ENCODE measurements around the gene DOHH.

DNA sequence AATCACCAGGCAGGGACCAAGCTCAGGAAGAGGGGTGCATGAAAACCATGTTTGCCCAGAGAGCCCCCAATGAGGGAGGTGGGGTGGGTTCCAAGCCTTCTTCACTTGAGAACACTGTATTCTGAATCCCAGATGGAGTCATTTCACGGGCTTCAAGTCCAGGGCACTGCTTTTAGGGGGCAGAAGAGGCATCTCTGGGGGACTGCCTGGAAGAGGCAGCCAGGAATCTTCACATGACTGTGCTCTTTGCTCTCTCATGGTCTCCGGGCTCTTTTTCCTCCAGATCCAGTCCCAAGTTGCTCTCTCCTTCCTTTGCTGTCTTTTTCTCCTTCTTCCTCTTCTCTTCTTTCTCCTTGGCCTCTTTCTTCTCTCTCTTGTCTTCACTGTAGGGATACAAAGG, 25.9 kb downstream of the DOHH start:
- TF ChIP-seq, protein P1, sequence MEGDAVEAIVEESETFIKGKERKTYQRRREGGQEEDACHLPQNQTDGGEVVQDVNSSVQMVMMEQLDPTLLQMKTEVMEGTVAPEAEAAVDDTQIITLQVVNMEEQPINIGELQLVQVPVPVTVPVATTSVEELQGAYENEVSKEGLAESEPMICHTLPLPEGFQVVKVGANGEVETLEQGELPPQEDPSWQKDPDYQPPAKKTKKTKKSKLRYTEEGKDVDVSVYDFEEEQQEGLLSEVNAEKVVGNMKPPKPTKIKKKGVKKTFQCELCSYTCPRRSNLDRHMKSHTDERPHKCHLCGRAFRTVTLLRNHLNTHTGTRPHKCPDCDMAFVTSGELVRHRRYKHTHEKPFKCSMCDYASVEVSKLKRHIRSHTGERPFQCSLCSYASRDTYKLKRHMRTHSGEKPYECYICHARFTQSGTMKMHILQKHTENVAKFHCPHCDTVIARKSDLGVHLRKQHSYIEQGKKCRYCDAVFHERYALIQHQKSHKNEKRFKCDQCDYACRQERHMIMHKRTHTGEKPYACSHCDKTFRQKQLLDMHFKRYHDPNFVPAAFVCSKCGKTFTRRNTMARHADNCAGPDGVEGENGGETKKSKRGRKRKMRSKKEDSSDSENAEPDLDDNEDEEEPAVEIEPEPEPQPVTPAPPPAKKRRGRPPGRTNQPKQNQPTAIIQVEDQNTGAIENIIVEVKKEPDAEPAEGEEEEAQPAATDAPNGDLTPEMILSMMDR (conservative IDR thresholded peaks at IDR 0.05; ENCODE audit: low read depth in 2 of 2): no peak
- TF ChIP-seq EZH2 (IDR thresholded peaks at IDR 0.05; ENCODE audit: low read depth, unreplicated experiment) (no peak), EZH2phosphoT487 (IDR thresholded peaks at IDR 0.05; ENCODE audit: unreplicated experiment) (no peak), POLR2AphosphoS5 (IDR thresholded peaks at IDR 0.05; ENCODE audit: low read depth) (no peak), CREB1 (CRISPR knock-in tag; IDR thresholded peaks at IDR 0.05; ENCODE audit: low read depth) (no peak), JUNB (IDR thresholded peaks at IDR 0.05; ENCODE audit: unreplicated experiment) (no peak), NANOG (IDR thresholded peaks at IDR 0.05; ENCODE audit: borderline replicate concordance) (no peak), STAT1 (IDR thresholded peaks at IDR 0.05; ENCODE audit: unreplicated experiment) (no peak), ZNF114 (CRISPR knock-in tag; IDR thresholded peaks at IDR 0.05) (no peak), ZNF331 (CRISPR knock-in tag; IDR thresholded peaks at IDR 0.05; ENCODE audit: low read depth) (no peak)
- TF ChIP-seq, protein P2, sequence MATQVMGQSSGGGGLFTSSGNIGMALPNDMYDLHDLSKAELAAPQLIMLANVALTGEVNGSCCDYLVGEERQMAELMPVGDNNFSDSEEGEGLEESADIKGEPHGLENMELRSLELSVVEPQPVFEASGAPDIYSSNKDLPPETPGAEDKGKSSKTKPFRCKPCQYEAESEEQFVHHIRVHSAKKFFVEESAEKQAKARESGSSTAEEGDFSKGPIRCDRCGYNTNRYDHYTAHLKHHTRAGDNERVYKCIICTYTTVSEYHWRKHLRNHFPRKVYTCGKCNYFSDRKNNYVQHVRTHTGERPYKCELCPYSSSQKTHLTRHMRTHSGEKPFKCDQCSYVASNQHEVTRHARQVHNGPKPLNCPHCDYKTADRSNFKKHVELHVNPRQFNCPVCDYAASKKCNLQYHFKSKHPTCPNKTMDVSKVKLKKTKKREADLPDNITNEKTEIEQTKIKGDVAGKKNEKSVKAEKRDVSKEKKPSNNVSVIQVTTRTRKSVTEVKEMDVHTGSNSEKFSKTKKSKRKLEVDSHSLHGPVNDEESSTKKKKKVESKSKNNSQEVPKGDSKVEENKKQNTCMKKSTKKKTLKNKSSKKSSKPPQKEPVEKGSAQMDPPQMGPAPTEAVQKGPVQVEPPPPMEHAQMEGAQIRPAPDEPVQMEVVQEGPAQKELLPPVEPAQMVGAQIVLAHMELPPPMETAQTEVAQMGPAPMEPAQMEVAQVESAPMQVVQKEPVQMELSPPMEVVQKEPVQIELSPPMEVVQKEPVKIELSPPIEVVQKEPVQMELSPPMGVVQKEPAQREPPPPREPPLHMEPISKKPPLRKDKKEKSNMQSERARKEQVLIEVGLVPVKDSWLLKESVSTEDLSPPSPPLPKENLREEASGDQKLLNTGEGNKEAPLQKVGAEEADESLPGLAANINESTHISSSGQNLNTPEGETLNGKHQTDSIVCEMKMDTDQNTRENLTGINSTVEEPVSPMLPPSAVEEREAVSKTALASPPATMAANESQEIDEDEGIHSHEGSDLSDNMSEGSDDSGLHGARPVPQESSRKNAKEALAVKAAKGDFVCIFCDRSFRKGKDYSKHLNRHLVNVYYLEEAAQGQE (IDR thresholded peaks at IDR 0.05; ENCODE audit: unreplicated experiment): no peak
- TF ChIP-seq, protein P3, sequence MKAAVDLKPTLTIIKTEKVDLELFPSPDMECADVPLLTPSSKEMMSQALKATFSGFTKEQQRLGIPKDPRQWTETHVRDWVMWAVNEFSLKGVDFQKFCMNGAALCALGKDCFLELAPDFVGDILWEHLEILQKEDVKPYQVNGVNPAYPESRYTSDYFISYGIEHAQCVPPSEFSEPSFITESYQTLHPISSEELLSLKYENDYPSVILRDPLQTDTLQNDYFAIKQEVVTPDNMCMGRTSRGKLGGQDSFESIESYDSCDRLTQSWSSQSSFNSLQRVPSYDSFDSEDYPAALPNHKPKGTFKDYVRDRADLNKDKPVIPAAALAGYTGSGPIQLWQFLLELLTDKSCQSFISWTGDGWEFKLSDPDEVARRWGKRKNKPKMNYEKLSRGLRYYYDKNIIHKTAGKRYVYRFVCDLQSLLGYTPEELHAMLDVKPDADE (IDR thresholded peaks at IDR 0.05): no peak
- TF ChIP-seq, protein P4, sequence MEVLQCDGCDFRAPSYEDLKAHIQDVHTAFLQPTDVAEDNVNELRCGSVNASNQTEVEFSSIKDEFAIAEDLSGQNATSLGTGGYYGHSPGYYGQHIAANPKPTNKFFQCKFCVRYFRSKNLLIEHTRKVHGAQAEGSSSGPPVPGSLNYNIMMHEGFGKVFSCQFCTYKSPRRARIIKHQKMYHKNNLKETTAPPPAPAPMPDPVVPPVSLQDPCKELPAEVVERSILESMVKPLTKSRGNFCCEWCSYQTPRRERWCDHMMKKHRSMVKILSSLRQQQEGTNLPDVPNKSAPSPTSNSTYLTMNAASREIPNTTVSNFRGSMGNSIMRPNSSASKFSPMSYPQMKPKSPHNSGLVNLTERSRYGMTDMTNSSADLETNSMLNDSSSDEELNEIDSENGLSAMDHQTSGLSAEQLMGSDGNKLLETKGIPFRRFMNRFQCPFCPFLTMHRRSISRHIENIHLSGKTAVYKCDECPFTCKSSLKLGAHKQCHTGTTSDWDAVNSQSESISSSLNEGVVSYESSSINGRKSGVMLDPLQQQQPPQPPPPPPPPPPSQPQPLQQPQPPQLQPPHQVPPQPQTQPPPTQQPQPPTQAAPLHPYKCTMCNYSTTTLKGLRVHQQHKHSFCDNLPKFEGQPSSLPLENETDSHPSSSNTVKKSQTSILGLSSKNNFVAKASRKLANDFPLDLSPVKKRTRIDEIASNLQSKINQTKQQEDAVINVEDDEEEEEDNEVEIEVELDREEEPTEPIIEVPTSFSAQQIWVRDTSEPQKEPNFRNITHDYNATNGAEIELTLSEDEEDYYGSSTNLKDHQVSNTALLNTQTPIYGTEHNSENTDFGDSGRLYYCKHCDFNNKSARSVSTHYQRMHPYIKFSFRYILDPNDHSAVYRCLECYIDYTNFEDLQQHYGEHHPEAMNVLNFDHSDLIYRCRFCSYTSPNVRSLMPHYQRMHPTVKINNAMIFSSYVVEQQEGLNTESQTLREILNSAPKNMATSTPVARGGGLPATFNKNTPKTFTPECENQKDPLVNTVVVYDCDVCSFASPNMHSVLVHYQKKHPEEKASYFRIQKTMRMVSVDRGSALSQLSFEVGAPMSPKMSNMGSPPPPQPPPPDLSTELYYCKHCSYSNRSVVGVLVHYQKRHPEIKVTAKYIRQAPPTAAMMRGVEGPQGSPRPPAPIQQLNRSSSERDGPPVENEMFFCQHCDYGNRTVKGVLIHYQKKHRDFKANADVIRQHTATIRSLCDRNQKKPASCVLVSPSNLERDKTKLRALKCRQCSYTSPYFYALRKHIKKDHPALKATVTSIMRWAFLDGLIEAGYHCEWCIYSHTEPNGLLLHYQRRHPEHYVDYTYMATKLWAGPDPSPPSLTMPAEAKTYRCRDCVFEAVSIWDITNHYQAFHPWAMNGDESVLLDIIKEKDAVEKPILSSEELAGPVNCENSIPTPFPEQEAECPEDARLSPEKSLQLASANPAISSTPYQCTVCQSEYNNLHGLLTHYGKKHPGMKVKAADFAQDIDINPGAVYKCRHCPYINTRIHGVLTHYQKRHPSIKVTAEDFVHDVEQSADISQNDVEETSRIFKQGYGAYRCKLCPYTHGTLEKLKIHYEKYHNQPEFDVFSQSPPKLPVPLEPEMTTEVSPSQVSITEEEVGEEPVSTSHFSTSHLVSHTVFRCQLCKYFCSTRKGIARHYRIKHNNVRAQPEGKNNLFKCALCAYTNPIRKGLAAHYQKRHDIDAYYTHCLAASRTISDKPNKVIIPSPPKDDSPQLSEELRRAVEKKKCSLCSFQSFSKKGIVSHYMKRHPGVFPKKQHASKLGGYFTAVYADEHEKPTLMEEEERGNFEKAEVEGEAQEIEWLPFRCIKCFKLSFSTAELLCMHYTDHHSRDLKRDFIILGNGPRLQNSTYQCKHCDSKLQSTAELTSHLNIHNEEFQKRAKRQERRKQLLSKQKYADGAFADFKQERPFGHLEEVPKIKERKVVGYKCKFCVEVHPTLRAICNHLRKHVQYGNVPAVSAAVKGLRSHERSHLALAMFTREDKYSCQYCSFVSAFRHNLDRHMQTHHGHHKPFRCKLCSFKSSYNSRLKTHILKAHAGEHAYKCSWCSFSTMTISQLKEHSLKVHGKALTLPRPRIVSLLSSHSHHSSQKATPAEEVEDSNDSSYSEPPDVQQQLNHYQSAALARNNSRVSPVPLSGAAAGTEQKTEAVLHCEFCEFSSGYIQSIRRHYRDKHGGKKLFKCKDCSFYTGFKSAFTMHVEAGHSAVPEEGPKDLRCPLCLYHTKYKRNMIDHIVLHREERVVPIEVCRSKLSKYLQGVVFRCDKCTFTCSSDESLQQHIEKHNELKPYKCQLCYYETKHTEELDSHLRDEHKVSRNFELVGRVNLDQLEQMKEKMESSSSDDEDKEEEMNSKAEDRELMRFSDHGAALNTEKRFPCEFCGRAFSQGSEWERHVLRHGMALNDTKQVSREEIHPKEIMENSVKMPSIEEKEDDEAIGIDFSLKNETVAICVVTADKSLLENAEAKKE (CRISPR knock-in tag; IDR thresholded peaks at IDR 0.05): no peak
